T-helper 2 cell (primary cell): ENCODE measurements around the gene CELSR1.
A peak's percentile ranks its signal among the peaks of the same experiment; 100 is the strongest.

Experiments used
- DNase-seq, 5 experiments: peaks; one replicate each; pipeline versions ENCODE4 v3.0.0 to v3.0.0-alpha.2; 2012 to 2022

The CELSR1 gene

DNA sequence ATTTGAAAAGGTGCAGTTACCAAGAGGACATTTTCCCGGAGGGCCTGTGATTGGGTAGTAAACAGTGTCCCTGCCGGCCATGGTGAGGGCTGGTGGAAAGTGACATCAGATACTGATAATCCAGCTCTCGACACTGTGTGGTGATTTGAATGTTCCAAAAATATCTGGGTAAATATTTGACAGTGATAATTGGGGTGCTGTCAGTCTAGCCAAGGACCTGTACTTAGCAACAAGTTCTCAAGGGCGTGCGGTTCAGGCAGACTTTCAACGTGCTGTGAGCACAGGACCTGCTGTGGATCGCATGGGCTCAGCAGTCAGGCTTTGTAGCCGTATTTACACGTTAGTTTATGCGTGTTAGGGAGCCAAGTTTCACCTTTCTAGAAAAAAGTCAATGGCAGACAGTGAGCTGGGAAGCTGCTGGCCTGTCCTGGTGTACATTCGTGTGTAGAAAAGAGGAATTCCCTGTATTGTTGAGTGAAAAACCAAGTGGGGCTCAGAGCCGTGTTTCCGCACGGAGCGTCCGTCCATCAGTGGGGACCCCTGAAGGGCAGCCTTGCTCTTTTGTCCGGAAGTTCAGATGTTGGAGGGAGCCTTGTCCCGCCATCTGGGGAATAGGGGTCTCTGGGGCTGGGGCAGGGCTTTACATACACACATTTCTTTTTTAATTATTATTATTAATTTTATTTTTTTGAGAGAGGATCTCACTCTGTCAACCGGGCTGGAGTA, 190.6 kb downstream of the CELSR1 start:
- no peak for DNase-seq

DNA sequence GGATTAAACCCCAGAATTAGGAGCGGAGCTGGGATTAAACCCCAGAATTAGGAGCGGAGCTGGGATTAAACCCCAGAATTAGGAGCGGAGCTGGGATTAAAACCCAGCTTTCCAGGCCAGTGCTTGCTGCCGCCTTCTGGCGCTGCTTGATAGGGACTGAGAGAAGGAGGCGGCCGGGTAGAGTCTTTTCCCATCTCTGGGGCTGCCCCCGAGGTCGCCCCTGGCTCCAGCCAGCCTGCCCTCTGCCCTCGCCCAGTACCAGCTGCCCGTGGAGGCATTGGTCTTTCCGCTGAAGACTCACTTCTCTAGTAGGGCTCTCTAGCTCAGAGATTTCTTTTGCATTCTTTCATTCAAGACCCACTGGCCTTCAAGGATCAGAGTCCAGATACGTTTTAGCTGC, 196.7 kb downstream of the CELSR1 start:
- DNase-seq = no peak

DNA sequence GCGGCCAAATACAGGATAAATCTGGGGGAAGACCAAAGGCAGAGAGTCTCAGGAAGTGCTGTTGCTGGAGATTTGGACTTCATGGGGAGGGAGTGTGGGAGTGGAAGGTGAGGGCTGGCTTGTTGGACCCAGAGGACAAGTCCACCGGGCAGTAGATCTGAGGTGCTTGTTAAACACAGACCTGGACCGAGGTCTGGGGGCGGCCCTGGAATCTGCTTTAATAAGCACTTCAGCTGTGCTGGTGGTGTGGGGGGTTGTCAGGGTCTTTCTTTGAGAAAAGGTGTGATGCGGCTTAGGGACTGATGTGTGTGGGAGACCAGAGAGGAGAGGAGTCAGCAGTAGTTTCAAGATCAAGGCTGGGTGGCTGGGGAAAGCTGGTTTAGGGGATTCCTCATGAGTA, 197.5 kb downstream of the CELSR1 start:
- no peak for DNase-seq

DNA sequence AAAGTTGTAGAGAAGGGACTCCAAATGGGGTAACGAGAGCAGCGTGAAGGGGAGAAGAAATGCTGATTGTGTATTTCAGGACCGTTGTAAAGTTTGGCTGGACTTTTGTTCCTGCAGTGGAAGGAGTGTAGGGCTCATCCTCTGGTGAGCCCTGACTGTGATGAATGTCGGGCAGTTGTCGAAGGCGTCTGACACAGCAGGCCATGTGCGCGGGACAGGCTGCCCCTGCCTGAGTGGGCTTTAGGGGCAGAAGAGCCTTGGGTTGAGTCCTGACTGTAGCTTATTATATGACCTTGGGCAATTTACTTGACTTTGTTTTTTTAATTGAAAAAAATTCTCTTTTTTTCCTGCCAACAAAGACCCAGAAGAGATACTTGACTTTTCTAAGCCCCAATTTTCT, 198.8 kb downstream of the CELSR1 start:
- DNase-seq = no peak

DNA sequence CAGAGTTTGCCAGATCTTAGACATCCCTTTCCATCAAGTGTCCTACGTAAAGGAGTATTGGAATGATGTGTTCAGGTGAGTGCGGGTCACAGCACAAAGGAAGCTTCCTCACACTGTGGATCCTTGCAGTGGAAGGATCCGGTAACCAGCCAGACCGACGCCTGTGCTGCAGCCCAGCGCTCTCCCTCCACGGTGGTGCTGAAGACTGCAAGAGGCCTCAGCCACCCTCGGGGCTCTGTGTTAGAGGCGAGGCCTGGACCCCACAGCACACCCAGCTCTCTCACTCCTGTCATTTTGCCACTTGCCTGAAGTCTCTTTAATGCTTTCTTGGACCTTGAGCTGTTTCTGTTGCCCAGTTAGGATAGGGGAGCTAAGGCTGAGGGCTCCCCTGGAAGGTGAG, 199.6 kb downstream of the CELSR1 start:
- no peak for DNase-seq

DNA sequence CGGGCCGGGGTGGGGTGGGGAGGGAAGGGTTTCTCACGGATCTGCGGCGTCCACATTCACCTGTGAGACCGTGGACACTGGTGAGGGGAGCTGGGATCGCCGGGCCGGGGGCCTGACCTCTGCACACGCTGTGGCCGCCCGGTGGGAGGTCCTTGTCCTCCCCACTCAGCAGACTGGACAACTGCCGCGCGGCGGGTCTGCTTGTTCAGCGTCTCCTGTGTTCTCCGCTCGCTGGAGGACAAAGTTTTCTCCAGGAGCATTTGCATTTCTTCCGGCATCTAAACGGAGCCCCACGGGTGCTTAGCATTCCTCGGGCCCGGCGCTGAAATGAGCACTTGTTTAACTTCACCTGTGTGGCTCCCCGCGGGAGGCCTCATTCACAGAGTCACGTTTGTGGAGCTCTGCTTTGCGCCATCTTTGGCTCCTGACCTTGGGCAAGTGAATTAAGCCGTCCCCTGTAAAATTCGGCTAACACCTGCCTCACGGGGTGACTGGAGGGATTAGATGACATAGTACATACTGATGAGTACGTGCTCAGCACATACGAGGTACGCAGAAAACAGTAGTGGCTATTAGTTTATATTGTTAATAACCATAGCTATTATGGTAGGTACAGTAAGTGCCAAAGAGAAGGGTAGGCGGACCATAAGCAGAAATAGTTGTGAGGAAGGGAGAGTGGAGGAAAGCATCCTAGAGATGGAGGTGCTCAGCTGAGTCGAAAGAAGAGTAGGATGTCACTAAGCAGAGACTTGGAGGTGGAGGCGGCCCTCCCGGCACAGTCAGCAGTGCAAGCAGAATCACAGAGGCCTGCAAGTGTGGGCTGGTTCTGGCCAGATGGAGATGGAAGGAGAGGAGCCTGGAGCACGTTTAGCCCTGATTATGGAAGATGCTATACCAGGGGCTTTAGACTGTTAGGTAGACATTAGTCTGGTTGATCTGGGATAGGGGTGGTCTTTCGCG, 201.0 kb downstream of the CELSR1 start:
- DNase-seq = peak in 1 of 5 experiments; percentile 32

DNA sequence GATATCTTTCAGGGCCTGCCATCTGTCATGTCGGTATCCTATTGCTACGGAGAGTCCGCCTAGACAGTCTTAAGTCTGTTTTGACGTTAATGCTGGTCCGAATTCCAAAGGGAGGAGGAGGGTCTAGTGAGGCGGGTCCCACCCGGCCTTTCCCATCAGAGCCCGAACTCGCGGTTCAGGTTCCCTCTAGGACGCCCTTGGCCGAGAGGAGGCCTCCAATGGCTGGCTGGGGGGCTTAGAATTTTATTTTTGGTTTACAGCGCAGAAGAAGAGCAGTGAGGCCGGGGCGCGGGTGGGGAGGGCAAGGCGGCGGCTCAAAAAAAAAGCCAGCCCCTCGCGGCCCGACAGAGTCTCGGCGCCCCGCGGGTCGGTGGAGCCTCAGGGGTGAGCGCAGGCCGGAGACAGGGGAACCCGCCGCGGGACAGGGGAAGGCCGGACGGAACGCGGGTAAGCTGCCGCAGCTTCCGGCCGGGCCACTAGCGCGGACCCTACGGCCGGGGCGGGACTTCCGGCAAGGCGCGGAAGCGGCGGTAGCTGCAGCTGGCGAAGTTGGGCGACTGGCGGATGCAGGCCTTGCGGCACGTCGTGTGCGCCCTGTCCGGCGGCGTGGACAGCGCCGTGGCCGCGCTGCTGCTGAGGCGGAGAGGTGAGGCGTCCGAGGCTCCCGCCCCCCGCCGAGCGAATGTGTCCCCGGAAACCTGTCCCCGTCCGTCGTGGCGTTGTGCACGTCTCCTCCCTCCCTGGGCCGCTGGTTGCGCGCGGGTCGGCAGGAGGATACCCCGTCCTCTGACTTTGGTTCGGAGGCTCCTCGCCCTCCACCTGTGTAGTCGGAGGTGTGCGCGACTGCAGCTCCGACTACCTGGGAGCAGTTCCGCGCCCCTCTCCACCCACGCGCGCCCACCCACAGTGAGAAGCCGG, 202.0 kb downstream of the CELSR1 start, which contains the start of gene TRMU:
Gene TRMU, plus strand, starts transcription at position 514 of the 918 bp plus-strand sequence. Its CDS starts 51 bp downstream, at position 565.
- DNase-seq = peak; percentile 34 to 87 (median 51)

DNA sequence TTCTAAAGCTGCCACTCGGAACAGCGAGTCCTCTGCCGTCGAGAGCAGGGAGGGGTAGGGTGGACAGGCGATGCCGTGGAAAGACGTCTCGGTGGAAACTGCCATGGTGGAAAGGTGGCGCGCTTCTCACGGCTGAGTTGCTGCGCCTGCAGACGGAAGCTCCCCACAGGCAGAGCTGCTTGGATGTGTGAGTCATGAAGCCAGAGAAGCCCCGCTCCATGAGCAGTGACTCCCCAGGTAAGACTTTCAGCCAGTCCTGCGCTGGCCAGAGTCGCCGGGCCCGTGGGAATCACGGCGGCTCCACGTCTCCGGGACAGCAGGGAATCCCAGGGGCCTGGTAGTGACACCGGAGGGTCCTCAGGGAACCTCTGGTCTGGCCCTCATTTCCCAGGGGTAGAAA, 205.9 kb downstream of the CELSR1 start:
- DNase-seq = no peak

- DNase-seq = no peak
Observed at GRCh38 chr22:46330426-46330825, 207.0 kb downstream of the CELSR1 start.

- no peak for DNase-seq
Observed at GRCh38 chr22:46329616-46330015, 207.8 kb downstream of the CELSR1 start.

GRCh38 chr22:46328797-46329196, 208.6 kb downstream of the CELSR1 start:
- no peak for DNase-seq

- DNase-seq = no peak
Observed at GRCh38 chr22:46327691-46328465, 209.5 kb downstream of the CELSR1 start.

DNA sequence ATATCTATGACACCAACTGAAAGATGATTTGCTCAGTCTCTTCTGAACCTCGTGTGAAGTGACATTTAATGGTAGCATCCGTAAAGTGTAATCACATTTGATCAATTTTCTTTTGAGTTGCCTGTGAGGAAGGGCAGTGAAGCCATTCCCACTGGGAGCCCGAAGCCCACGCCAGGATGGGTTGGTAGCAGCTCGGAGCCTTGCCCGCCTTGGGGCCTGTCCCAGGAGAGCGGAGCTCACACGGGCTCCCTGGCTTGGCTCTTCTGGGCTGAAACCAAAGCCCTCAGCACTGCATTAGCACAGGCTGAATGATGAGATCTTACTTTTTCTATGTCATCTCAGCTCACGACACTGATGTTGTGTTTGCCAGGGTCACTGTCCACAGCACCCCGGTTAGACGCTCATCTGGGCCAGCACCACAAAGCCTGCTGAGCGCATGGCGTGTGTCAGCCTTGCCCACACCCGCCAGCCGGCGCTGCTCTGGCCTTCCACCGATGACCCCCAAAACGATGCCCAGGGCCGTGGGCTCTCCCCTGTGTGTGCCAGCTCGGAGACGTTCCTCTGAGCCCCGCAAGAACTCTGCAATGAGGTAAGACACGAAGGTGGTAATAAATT, 211.2 kb downstream of the CELSR1 start:
- DNase-seq = no peak

DNA sequence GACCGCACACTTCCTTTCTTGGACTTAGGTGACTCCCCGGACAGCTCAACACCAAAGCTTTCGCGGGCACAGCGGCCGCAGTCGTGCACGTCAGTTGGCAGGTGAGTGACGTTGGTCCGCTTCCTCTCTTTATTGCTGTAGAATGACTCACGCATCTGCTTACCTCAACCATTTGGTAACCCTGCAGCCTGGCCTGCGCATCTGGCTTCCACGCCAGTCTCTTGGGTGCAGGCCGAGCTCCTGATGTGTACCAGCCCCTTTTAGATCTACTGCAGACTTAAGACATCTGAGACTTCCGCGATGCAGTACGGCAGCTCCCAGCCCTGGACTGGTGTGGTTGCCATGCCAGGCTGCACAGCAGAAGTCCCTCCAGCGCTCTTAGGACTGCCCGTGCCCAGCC, 214.3 kb downstream of the CELSR1 start:
- DNase-seq = no peak

DNA sequence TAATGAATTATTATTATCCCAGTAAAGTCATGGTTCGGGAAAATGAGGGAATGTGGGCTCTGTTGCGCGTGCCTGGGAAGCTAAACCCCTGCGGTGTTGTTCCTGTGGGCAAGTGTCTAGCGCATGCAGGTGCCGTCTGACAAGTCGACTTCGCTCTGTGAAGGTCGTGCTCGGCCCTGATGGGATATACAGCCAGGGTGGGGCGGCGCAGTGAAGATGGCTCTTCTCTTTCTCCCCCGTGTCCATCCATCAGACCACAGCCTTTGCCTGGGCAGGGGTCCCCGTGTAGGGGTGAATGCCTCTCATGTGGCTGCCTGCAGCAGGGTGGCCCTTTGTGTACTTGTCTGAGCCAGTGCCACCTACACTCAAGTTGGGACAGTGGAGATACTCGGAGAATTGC, 214.7 kb downstream of the CELSR1 start:
- DNase-seq = no peak

GRCh38 chr22:46320716-46321386, 216.6 kb downstream of the CELSR1 start:
- no peak for DNase-seq

GRCh38 chr22:46320166-46320710, 217.2 kb downstream of the CELSR1 start:
- no peak for DNase-seq

GRCh38 chr22:46319319-46319718, 218.1 kb downstream of the CELSR1 start:
- no peak for DNase-seq

- no peak for DNase-seq
Observed at GRCh38 chr22:46318576-46318975, 218.8 kb downstream of the CELSR1 start.

- DNase-seq = no peak
Observed at GRCh38 chr22:46317646-46318045, 219.8 kb downstream of the CELSR1 start.
